BJ (cell line): Measurements from ENCODE around the gene BRAP. TPM values are rescaled to one million over a fixed set of nuclear protein-coding genes. Genes with fewer than 3 reads are reported as not detected.
"Not testable (repeated sequence)": the region's sequence is repeated elsewhere in the genome, so short reads cannot be mapped to it uniquely, and the experiment has no call there.

Experiments used
- CTCF ChIA-PET: fragments of 350-600 bp; formaldehyde crosslinking; extraction: SDS; loops from one replicate; lab custom pipeline; 2021; ENCODE audit warnings: antibody characterized with exemption, inconsistent platforms; lab: Yijun Ruan, JAX
- POLR2A ChIA-PET: fragments of 300-600 bp; sonication (Branson Sonifier 250); formaldehyde crosslinking; extraction: SDS; loops from one replicate; lab custom pipeline; 2021; ENCODE audit warnings: antibody characterized with exemption; lab: Charles Lee
- DNase-seq: peaks from one replicate; pipeline ENCODE4 v3.0.0-alpha.2; 2011; ENCODE audit warnings: low read depth
- H3K27me3 ChIP-seq: 2 replicates; pipeline ENCODE4 v1.6.0; 2011; ENCODE audit warnings: low read length; ENCODE audit not compliant: control insufficient read depth, insufficient read depth
- H3K36me3 ChIP-seq: 2 replicates; pipeline ENCODE4 v1.5.1; 2011; ENCODE audit warnings: low read length; ENCODE audit not compliant: control insufficient read depth, insufficient read depth
- H3K4me3 ChIP-seq: 2 replicates; pipeline ENCODE4 v1.5.1; 2011; ENCODE audit warnings: low read depth, mild to moderate bottlenecking, control low read depth, low read length
- polyA plus RNA-seq: library from polyadenylated mRNA; depleted of rRNA; stranded (reverse); fragments of >200 nt; gene quantifications from 2 replicates; pipeline ENCODE4 v1.2.3, GENCODE V29; 2011
- TF ChIP-seq, protein P1 (sequence below): IDR thresholded peaks from 2 replicates; pipeline ENCODE4 v1.5.1; 2011; ENCODE audit warnings: low read depth, mild to moderate bottlenecking, control low read depth, inconsistent platforms, low read length, moderate library complexity; ENCODE audit not compliant: insufficient read depth

Gene BRAP
- polyA plus RNA-seq, 1 experiment = 15.8 TPM

DNA sequence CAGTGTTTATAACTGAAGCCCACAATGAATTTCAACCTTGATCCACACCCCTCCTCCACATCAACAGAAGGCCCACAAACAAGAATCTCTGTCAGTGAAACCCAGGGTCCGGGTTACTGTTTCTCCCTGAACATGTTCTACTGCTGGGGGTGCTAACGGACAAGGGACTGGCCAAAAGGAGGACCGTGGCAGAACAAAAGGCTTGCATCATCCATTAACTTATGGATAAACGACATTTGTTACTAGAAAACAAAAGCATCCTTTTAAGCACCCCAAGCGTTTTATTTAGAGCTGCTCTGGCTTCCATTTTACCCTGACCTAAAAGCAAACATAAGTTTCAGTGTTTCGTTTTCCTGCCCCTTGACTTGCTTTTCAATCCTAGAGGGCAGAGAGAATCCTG, 32.2 kb downstream of the BRAP start:
- TF ChIP-seq, protein P1, sequence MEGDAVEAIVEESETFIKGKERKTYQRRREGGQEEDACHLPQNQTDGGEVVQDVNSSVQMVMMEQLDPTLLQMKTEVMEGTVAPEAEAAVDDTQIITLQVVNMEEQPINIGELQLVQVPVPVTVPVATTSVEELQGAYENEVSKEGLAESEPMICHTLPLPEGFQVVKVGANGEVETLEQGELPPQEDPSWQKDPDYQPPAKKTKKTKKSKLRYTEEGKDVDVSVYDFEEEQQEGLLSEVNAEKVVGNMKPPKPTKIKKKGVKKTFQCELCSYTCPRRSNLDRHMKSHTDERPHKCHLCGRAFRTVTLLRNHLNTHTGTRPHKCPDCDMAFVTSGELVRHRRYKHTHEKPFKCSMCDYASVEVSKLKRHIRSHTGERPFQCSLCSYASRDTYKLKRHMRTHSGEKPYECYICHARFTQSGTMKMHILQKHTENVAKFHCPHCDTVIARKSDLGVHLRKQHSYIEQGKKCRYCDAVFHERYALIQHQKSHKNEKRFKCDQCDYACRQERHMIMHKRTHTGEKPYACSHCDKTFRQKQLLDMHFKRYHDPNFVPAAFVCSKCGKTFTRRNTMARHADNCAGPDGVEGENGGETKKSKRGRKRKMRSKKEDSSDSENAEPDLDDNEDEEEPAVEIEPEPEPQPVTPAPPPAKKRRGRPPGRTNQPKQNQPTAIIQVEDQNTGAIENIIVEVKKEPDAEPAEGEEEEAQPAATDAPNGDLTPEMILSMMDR = no peak
- POLR2A ChIA-PET = no interaction called here
- CTCF ChIA-PET = interaction anchor here (2.0 kb wide), 1 partner anchor 14 kb away, joined by 5 read pairs; no protein-coding TSS in a partner anchor
- DNase-seq = no peak
- no peaks in the 10 kb centered on the region for H3K27me3 ChIP-seq
- H3K4me3 ChIP-seq = no peak overlapping the region
- peaks cover 7% of the 10 kb centered on the region for H3K36me3 ChIP-seq

DNA sequence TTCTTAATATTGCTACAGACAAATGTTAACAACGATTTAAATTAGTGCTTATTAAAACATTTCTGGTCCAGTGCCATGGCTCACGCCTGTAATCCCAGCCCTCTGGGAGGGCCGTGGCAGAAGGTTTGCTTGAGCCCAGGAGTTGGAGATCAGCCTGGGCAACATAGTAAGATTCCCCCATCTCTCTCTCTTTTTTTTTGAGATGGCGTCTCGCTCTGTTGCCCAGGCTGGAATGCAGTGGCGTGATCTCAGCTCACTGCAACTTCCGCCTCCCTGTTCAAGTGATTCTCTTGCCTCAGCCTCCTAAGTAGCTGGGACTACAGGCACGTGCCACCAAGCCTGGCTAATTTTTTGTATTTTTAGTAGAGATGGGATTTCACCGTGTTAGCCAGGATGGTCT, 33.2 kb downstream of the BRAP start:
- POLR2A ChIA-PET, H3K36me3 ChIP-seq, DNase-seq, H3K4me3 ChIP-seq, H3K27me3 ChIP-seq: not testable (repeated sequence)
- CTCF ChIA-PET = interaction anchor here (1.3 to 2.0 kb wide), 2 partner anchors 11 to 15 kb away, joined by 3 to 5 read pairs; no protein-coding TSS in a partner anchor

DNA sequence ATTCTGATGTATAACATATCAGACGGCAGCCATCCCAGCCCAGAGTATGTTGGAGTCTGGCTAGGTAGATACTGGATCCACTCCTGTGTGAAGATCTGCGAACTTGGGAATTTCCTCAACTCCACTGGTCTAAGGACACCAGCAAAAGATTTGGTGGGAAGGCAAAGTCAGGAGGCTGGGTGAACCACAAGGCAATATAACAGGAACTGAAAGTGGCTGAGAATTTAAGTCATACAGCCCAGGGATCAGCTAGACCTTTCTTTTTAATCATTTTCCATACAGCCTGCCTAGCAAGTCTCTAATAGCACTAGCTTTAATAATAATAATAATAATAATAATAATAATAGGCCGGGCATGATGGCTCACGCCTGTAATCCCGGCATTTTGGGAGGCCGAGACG, 34.8 kb downstream of the BRAP start:
- Histone ChIP-seq H3K27me3 (no peaks in the 10 kb centered on the region), H3K36me3 (peaks cover 6% of the 10 kb centered on the region), H3K4me3 (no peak overlapping the region)
- TF ChIP-seq, protein P1 = no peak
- POLR2A ChIA-PET = interaction anchor here (0.6 kb wide), 1 partner anchor 103 kb away, joined by 4 read pairs; no protein-coding TSS in a partner anchor
- CTCF ChIA-PET = interaction anchor here (0.6 kb wide), 1 partner anchor 40 kb away, joined by 3 read pairs; no protein-coding TSS in a partner anchor
- no peak for DNase-seq

DNA sequence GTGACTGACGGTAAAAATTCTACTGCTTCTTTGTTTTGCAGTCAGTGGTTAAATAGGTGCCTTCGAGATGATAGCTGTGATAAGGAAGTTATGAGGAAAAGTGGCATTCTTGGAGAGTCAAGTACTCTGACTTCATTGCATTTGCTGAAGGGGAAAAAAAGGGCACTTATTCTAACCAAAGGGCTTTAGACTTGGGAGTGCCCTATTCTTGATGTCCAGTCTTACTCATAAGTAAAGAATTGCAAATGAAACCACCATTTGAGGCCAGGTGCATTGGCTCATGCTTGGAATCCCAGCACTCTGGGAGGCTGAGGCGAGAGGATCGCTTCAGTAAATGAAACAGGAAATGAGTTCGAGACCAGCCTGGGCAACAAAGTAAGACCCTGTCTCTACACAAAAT, 40.3 kb downstream of the BRAP start:
- DNase-seq = no peak
- POLR2A ChIA-PET = no interaction called here

DNA sequence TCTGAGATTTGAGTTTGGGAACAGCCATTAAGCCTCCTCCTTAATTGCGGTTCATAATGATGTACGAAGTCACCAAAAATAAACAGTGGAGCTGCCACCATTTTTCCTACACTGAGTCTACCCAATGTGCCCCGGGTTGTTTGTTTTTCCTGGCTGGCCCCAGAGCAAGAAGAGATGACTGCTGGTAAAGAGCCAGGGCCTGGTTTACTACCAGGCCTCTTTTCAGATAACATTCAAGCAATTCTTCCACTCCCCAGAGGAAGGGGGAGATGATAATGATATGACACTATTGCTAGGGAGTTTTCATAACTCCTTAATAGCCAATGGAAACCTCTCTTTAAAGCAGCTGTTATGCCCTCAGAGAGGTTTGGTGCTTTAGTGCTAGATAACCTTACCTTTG, 42.3 kb downstream of the BRAP start:
- Histone ChIP-seq H3K4me3 (no peak overlapping the region), H3K36me3 (peaks cover 8% of the 10 kb centered on the region; the same call in 1 of the 2 replicates), H3K27me3 (no peaks in the 10 kb centered on the region)
- ChIA-PET CTCF (interaction anchor here (0.8 kb wide), 1 partner anchor 192 kb away, joined by 3 read pairs; no protein-coding TSS in a partner anchor), POLR2A (no interaction called here)
- TF ChIP-seq, protein P1 = no peak
- no peak for DNase-seq

More for the DNA sequence above, 40.3 kb downstream of the BRAP start:
- Histone ChIP-seq H3K27me3 (no peaks in the 10 kb centered on the region), H3K36me3 (peaks cover 10% of the 10 kb centered on the region), H3K4me3 (no peak overlapping the region)
- TF ChIP-seq, protein P1 = no peak
- CTCF ChIA-PET = interaction anchor here (1.2 to 2.7 kb wide), 2 partner anchors 29 to 66 kb away, joined by 3 to 8 read pairs; no protein-coding TSS in a partner anchor
